ENCODE results near the gene TK1.
A peak's percentile ranks its signal among the peaks of the same experiment; 100 is the strongest.
"Not testable (repeated sequence)": the region's sequence is repeated elsewhere in the genome, so short reads cannot be mapped to it uniquely, and the experiment has no call there.

The TK1 gene

DNA sequence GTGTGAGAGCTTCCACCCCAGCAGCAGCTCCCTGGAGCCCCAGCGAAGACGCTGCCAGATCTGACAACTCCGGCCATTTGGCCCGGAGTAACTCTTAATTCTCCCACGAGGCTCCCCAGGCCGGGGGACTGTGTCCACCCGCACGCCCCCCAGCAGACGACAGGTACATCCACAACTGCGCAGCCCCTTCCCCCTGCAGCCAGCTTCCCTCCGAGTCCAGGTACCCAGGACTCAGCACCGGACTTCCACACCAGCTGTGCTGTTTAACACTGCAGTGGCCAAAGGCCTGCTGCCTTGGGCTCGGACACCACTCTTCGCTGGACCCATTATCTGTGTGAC lies 11.2 kb downstream of the TK1 start:
- no peak for DNase-seq

DNA sequence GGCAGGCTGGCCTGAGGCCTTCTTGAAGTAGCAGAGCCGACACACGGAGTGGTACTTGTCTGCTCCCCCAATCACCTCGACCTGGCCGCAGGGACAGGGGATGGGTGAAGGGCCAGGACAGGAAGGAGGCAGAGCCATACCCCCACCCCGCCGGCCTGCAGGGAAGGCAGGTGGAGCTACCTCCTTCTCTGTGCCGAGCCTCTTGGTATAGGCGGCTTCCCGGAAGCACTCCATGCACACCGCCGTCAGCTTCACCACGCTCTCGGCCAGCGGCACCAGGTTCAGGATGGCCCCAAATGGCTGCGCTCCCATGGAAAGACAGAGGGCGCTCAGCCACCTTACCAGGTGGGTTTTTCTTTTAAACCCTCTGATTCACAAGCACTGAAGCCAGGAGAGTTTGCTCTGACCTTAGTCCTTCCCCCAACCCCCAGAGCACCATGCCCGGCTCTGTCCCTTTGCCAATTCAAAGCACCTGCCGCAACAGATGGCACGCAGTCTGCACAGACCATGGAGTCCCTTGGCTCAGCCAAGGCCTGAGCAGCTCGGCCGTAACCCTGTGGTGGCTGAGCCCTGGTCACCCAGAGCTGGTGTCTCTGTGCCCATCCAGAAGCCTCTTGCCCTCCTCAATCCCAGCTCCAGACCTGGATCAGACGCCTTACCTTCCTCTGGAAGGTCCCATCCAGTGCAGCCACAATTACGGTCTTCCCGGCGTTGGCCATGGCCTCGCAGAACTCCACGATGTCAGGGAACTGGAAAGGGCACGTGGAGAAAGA lies 11.8 kb downstream of the TK1 start:
- DNase-seq, result peak; percentile 84 to 88

DNA sequence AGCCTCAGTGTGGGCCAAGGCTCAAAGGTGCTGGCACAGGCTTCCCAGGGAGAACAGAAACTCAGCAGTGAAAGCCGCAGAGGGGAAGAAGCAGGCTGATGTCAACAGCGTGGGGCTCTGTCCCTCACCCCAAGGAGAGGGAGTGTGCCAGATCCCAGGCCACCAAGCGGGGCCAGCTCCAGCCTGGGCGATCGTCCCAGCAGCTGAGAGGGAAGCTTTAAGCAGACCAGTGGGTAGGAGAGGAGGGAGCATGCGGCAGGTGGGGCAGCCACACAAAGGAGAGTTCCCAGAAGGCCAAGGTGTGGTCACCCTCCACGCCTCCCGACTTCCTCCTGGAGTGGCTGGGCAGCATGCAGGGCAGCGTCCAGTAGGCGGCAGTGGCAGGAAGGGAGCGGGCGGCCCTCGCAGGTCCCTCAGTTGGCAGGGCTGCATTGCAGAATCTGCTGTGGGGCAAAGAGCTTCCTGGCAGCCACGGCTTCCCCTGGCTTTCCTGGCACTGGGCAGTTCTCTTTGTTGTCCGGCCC lies 12.4 kb downstream of the TK1 start:
- peak; percentile 89 to 95 for DNase-seq

DNA sequence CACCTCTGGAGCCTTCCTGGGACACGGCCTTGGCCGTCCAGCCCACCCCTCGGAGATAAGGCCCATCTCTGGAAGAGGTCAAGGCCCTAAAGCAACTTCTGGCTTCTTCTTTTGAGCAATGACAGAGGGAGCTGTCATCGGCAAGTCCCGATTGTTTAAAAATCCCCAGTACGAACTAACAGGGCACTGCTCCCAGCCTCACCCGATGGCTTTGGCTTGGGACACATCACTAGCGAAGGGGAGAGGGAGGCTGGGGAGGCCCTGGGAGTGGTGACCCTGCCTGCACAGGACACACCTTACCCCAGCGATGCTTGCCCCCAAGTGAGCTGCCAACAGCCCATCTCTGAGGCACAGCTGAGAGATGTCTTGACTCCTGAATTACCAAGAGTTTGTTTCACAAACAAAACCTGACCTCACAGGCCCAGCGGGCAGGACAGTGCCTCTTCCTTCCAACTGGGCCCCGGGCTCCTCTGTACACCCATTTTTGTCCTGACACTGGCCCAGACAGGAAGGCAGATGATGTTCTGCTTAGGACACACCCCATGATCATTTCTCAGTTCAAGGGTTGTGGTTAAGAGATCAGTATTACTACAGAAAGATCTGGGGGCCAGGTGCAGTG lies 13.6 kb downstream of the TK1 start:
- no peak for DNase-seq

DNA sequence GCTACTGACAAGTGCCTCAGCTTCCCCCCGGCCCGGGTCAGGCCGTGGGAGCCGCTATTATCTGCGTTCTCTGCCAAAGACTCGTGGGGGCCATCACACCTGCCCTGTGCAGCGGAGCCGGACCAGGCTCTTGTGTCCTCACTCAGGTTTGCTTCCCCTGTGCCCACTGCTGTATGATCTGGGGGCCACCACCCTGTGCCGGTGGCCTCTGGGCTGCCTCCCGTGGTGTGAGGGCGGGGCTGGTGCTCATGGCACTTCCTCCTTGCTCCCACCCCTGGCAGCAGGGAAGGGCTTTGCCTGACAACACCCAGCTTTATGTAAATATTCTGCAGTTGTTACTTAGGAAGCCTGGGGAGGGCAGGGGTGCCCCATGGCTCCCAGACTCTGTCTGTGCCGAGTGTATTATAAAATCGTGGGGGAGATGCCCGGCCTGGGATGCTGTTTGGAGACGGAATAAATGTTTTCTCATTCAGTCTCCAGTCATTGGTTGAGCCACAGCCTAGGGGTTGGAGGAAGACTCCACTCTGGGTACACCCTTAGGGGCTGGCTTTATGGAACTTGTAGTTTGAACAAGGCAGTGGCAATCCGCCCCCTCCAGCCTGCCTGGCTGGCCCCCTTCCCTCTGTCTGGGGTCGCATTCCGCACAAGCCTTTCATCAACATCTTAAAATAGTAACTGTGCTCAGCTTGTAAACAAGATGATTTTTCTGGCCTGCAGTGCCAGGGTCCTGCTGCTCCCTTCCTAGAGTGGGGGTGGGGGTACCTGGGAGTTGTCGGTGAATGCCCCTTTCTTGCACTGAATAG lies 14.4 kb downstream of the TK1 start:
- no peak for DNase-seq

DNA sequence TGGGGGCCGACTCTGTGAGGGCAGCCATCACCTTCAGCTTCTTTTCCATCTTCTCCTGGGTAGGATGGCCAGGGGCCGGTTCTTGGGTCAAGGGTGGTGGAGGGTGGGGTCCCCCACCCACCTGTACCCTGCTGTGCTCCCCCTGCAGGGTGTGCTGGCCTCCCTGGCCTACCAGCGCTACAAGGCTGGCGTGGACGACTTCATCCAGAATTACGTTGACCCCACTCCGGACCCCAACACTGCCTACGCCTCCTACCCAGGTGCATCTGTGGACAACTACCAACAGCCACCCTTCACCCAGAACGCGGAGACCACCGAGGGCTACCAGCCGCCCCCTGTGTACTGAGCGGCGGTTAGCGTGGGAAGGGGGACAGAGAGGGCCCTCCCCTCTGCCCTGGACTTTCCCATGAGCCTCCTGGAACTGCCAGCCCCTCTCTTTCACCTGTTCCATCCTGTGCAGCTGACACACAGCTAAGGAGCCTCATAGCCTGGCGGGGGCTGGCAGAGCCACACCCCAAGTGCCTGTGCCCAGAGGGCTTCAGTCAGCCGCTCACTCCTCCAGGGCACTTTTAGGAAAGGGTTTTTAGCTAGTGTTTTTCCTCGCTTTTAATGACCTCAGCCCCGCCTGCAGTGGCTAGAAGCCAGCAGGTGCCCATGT lies 15.1 kb downstream of the TK1 start:
- not testable (repeated sequence) for DNase-seq

DNA sequence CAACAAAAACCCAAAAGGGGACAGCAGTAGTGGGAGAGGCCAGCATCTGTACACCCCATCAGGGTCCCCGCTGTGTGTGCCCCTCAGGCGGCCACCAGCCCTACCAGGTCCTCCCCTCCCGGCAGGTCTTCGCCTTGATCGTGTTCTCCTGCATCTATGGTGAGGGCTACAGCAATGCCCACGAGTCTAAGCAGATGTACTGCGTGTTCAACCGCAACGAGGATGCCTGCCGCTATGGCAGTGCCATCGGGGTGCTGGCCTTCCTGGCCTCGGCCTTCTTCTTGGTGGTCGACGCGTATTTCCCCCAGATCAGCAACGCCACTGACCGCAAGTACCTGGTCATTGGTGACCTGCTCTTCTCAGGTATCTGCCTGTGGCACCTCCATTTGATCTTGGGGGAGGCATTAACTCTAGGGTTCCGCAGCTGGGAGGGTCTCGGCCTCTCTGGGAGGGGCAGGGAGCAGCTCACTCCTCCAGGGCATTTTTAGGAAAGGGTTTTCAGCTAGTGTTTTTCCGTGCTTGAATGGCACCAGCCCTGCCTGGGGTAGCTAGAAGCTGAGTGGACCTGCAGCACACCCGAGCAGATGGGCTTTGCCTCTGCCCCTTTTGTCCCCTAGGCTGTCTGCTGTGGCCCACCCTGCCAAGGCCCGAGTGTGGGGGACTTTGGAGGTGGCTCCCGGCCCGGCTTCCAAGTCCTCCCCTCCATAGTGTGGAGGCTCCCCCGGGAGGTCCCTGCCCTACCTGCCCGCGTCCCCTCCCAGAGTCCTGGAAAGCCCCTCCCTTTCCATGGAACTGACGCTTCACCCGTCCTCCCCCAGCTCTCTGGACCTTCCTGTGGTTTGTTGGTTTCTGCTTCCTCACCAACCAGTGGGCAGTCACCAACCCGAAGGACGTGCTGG lies 15.9 kb downstream of the TK1 start:
- no peak for DNase-seq

DNA sequence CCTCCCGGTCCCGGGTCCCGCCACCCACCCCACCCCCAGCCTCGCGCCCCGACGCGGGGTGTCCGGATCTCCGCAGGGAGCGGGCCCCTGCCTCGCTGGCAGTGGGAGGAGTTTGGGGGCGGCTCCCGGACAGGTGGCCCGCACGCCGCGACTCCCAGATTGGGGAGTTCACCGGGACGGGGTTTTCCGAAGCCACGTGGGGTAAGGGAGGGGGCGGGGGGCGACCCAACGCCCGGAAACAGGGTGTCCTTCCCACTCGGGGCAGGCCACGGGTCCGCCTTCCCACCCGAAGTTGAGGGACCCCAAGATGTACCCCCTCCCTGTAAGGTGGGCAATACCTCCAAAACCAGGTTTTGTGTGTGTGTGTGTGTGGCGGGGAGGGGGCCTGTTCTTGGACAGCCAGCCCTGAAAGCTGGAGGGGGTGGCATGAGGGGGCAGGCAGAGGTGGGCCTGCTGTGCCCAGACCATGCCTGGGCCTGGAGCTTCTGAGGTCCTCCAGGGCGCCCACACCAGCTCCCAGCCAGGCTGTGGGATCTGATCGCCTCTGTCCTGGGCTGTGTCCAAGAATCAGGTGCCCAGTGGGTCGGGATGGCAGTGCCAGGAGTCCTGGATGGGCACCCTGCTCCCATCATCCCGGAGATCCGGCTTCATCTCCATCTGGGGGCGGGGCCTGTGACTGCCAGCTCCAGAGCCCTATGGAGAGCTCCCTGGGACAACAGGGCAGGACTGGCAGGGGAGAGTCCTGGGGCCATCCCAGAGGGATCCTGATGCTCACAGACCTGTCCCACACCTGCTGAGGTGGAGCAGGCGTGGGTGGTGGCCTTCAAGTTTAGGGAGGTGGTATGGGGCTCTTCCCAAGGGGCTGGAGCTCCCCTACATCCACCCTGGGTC lies 17.7 kb downstream of the TK1 start:
- peak; percentile 54 to 76 for DNase-seq

DNA sequence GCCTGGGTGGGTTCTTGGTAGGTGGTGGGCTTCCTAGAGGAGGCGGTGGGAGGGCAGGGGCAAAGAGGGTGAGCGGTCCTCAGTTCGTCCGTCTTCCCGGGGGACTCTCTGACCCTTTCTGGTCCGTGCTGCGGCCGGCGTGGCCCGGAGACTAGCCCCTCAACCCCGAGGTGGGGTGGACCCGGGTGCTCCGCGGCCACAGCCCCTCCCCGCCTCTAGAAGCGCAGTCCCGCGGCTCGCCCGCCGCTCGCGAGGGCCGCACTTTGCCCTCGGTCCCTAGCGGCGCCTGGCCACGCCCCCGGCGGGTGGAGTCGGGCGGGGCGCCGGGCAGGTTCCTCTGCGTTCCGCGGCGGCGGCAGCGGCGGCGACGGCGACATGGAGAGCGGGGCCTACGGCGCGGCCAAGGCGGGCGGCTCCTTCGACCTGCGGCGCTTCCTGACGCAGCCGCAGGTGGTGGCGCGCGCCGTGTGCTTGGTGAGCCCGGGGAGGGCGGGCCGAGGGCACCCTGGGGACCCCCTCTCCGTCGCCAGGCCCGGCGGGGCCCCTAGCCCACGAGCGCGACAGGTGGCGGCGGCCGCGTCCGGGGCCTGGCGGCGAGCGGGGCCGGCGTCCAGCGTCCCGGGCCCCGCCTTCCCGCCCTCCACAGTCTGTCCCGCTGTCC lies 18.5 kb downstream of the TK1 start, which contains the start of gene SYNGR2:
Gene SYNGR2 (plus strand): TSS at position 340 of the 661 bp plus-strand sequence. CDS start 36 bp downstream, at position 376.
- DNase-seq, result peak; percentile 47 to 91

DNA sequence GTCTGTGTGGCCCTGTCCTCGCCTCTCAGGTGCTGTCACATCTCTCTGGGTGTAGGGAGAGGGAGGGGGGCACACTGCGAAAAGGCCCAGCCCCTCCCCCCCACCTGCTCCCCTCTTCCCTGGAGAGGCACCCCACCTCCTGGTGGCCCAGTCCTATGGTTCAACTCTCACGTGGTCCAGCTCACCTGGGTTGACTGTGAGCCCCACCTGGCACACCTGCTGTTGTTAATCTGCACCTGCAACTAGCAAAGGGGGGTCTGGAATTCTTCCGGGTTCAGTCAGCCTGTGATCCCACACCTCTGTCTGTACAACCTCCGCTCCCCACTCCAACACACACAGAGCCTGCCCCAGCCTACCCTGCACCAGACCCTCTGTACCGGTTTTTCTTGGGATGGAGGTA lies 20.4 kb downstream of the TK1 start:
- DNase-seq, result no peak

DNA sequence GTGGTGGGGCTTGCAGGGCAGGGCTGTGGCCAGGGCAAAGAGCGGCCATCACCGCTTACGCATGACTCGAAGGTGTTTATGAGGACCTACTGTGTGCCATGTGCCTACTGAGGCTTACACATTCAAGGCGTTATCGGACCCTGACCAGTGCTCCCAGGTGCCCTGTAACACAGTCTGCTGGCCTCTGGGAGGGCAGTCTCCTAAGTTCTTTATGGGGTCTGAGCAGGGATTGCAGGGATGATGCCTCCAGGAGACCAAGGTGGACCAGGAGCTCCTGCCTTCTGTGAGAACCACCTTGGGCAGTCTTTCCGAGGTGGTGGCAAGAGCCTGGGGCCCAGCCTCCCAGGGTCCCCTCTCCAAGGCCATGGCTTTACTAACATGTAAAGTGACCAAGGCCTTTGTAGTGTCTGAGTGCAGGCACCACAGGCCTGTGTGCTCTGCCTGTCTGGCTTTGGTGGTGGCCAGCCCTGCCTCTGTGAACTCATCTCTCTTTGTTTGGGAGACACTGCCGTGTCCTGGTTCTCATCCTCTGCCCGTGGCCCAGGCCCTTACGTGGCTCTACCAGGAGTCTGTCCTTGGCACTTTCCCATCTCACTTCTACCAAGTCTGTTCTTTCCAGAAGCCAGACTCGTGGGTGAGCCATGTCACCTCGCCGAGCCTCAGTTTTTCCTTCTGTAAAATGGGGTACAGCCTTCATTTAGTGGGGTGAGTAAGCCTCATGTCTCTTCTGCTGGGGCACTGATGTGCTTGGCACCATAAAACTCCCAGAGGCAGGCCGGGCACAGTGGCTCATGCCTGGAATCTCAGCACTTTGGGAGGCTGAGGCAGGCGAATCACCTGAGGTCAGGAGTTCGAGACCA lies 21.9 kb downstream of the TK1 start:
- DNase-seq, result no peak

DNA sequence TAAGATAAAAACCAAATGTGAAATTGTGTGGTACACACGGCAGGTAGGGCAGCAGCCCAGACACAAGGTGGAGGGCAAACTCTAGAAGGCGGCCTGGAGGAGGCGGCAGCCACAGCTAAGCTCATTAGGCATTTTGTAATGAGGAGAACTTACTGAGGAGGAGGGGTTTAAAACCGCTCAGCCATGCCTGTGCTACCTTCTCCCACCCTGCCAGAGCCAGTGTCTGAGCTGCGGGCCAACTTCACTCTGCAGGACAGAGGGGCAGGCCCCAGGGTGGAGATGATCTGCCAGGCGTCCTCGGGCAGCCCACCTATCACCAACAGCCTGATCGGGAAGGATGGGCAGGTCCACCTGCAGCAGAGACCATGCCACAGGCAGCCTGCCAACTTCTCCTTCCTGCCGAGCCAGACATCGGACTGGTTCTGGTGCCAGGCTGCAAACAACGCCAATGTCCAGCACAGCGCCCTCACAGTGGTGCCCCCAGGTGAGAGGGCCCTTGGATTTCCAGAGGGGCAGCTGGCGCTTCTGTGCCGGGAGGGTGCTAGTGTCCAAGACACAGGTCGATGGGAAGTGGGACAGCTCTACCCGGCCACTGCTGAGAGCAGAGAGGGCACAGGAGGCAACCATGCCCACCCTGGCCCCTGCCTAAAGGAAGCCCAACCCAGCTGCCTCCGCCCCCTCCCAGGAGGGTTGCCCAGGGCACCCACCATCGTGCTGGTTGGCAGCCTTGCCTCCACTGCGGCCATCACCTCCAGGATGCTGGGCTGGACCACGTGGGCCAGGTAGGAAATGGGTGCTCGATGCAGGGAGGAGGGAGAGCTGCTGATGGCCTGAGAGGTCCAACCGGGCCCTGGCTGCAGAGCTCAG lies 22.7 kb downstream of the TK1 start:
- DNase-seq, result no peak

DNA sequence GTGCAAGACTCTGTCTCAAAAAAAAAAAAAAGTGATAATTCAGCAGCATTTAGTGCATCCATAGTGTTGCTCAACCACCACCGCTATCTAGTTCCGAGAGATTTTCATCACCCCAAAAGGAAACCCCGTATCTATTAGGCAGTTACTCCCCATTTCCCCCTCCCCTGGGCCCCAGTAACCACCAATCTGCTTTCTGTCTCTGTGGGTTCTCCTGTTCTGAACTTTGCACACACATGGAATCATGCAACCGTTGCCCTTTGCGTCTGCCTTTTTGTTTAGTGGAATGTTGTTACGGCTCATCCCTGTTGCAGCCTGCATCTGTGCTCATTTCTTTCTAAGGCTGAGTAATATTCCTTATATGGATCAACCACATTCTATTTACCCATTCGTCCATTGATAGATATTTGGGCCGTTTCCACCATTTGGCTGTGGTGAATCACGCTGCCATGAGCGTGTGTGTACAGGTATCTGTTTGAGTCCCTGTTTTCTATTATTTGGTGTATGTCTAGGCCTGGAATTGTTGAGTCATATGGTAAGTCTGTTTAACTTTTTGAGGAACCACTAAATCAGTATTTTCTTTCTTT lies 27.2 kb downstream of the TK1 start:
- DNase-seq, result no peak

DNA sequence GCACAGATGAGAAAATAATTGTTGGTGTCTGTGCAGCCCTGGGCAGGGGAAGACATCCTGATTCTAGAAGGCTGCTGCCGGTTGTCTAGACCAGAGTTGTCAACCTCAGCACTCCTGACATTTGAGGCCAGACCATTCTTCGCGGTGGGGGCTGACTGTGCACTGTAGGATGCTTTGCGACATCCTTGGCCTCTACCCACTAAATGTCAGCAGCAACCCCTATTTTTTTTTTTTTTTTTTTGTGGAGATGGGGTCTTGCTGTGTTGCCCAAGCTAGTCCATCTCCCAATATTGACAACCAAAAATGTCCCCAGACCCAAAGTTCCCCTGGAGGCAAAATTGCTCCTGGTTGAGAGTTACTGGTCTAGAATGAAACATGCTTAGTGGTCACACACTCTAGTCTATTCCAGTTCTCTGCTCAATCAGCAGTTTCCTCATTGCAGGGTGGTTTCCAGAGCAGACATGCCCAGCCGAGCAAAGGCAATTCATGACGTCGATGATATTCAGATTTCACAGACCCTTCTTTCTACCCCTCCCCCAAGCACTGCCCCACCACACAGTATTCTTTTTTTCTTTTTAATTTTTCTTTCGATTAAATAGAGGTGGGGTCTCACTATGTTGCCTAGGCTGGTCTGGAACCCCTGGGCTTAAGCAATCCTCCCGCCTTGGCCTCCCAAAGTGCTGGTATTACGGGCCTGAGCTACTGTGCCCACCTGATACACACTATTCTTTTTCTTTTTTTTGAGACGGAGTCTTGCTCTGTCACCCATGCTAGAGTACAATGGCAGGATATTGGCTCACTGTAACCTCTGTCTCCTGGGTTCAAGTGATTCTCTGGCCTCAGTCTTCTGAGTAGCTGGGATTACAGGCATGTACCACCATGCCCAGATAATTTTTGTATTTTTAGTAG lies 31.7 kb downstream of the TK1 start:
- DNase-seq, result no peak

DNA sequence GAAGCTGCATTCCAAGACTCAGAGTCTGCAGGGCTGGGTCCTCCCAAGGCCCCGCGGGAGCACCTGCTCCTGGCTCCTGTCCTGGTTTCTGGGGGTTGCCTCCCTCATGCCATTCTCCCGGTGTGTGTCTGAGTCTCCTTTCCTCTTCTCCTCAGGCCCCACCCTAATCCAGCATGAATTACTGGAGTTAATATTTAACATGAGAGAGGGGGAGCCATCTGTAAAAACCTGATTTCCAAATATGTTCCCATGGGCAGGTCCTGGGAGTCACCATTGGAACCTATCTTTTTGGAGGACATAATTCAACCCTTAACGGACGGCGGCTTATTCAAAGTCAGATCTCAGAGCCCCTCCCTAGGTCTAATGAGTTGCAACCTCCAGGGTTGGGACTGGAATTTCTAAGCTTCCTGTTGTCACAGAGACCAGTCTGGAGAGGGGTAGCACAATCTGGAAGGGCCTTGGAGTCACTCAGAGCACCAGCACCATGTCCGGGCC lies 35.3 kb downstream of the TK1 start:
- DNase-seq, result no peak

DNA sequence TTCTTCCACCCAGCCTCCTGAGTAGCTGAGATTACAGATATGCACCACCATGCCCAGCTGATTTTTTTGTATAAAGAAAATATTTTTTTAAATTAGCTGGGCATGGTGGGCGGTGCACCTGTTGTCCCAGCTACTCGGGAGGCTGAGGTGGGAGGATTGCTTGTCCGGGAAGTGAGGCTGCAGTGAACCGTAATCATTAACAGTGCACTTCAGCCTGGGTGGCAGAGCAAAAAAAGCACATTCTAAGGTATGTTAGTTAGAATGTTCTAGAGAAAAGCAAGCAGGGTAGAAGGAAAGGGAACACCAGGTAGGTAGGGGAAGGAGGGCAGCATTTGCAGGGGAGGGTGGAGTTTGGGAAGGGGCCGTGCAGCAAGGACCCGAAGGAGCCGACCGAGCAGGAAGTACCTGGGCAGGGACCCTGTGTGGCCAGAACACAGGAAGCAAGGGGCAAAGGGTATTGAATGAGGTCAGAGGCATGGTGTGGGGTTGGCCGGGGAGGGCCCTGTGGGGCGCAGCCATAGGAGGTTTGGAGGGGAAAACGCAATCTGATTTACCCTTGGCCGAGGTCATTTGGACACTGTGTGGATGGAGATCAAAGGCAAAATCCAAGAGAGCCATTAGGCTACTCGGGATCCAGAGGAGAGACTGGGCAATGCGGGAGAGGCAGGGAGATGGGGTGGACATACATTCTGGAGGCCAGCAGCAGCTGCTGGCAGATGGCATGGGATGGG lies 38.4 kb downstream of the TK1 start:
- DNase-seq, result no peak

All from SHP77 (cell line).